HG03565 (cell line): ENCODE data around the gene IQCE.
"Not testable (repeated sequence)": the region's sequence is repeated elsewhere in the genome, so short reads cannot be mapped to it uniquely, and the experiment has no call there.

Source experiments
- ATAC-seq: cut with Tn5 transposase; IDR thresholded peaks from one replicate; pipeline ENCODE4 v1.9.1; 2021; ENCODE audit warnings: mild to moderate bottlenecking, moderate library complexity; ENCODE audit not compliant: unreplicated experiment

Gene IQCE

GRCh38 chr7:2520761-2521290, 38.0 kb upstream of the IQCE start:
- ATAC-seq: no peak

- ATAC-seq: no peak
Measured at GRCh38 chr7:2521341-2521745, 37.4 kb upstream of the IQCE start.

GRCh38 chr7:2521952-2522591, 36.7 kb upstream of the IQCE start:
- no peak for ATAC-seq

- ATAC-seq: no peak
Measured at GRCh38 chr7:2522780-2523433, 35.9 kb upstream of the IQCE start.

GRCh38 chr7:2523461-2523936, 35.3 kb upstream of the IQCE start:
- no peak for ATAC-seq

GRCh38 chr7:2523941-2524807, 34.6 kb upstream of the IQCE start:
- no peak for ATAC-seq

- no peak for ATAC-seq
Measured at GRCh38 chr7:2524808-2525657, 33.7 kb upstream of the IQCE start.

- ATAC-seq: no peak
Measured at GRCh38 chr7:2525658-2526630, 32.8 kb upstream of the IQCE start.

- no peak for ATAC-seq
Measured at GRCh38 chr7:2526659-2527504, 31.9 kb upstream of the IQCE start.

GRCh38 chr7:2527505-2528467, 31.0 kb upstream of the IQCE start:
- ATAC-seq: no peak

- no peak for ATAC-seq
Measured at GRCh38 chr7:2528481-2529095, 30.2 kb upstream of the IQCE start.

GRCh38 chr7:2529161-2530070, 29.4 kb upstream of the IQCE start:
- no peak for ATAC-seq

GRCh38 chr7:2530071-2530987, 28.4 kb upstream of the IQCE start:
- no peak for ATAC-seq

GRCh38 chr7:2530994-2531795, 27.6 kb upstream of the IQCE start:
- ATAC-seq: not testable (repeated sequence)
